Measurements from ENCODE around the gene PTBP3.

Gene PTBP3

GRCh38 chr9:112170968-112171367, 162.5 kb downstream of the PTBP3 start:
- ChIA-PET CTCF (no interaction called here), POLR2A (no interaction called here)
- TF ChIP-seq ELF4 (IDR thresholded peaks at IDR 0.05) (no peak), L3MBTL2 (conservative IDR thresholded peaks at IDR 0.05) (no peak), SUZ12 (IDR thresholded peaks at IDR 0.05) (no peak), CTBP1 (IDR thresholded peaks at IDR 0.05; ENCODE audit: borderline replicate concordance) (no peak), FOXM1 (IDR thresholded peaks at IDR 0.05; ENCODE audit: borderline replicate concordance) (no peak), TARDBP (IDR thresholded peaks at IDR 0.05) (no peak), ARNT (IDR thresholded peaks at IDR 0.05) (no peak), SP1 (IDR thresholded peaks at IDR 0.05) (no peak), LEF1 (IDR thresholded peaks at IDR 0.05; ENCODE audit: borderline replicate concordance) (no peak), BHLHE40 (IDR thresholded peaks at IDR 0.05; ENCODE audit: borderline replicate concordance) (no peak)
- DNase-seq (ENCODE audit: extremely low spot score) = no peak

- no peak for DNase-seq (ENCODE audit: extremely low spot score)
- ChIA-PET POLR2A (no interaction called here), CTCF (no interaction called here)
- TF ChIP-seq FOXA1 (IDR thresholded peaks at IDR 0.05) (no peak), ELF4 (IDR thresholded peaks at IDR 0.05) (no peak), L3MBTL2 (conservative IDR thresholded peaks at IDR 0.05) (no peak), PKNOX1 (IDR thresholded peaks at IDR 0.05) (no peak)
These were observed 163.2 kb downstream of the PTBP3 start for GRCh38 chr9:112170235-112170634.

GRCh38 chr9:112169368-112169767, 164.1 kb downstream of the PTBP3 start:
- DNase-seq (ENCODE audit: extremely low spot score) = no peak
- CTCF ChIA-PET = no interaction called here
- POLR2A ChIA-PET = no interaction called here
- no peak for TF ChIP-seq SUZ12 (IDR thresholded peaks at IDR 0.05)
- TF ChIP-seq TARDBP (IDR thresholded peaks at IDR 0.05) = no peak
- TF ChIP-seq NFRKB (IDR thresholded peaks at IDR 0.05) = no peak
- no peak for TF ChIP-seq HDGF (IDR thresholded peaks at IDR 0.05; ENCODE audit: borderline replicate concordance)
- TF ChIP-seq SP1 (IDR thresholded peaks at IDR 0.05) = no peak
- no peak for TF ChIP-seq ELF4 (IDR thresholded peaks at IDR 0.05)
- TF ChIP-seq L3MBTL2 (conservative IDR thresholded peaks at IDR 0.05) = no peak
- no peak for TF ChIP-seq PKNOX1 (IDR thresholded peaks at IDR 0.05)
- TF ChIP-seq LEF1 (IDR thresholded peaks at IDR 0.05; ENCODE audit: borderline replicate concordance) = no peak
- no peak for TF ChIP-seq FOXA1 (IDR thresholded peaks at IDR 0.05)
- TF ChIP-seq CTBP1 (IDR thresholded peaks at IDR 0.05; ENCODE audit: borderline replicate concordance) = no peak
- no peak for TF ChIP-seq ARNT (IDR thresholded peaks at IDR 0.05)
- no peak for TF ChIP-seq FOXK2 (IDR thresholded peaks at IDR 0.05)
- TF ChIP-seq FOXM1 (IDR thresholded peaks at IDR 0.05; ENCODE audit: borderline replicate concordance) = no peak
- no peak for TF ChIP-seq BHLHE40 (IDR thresholded peaks at IDR 0.05; ENCODE audit: borderline replicate concordance)
- TF ChIP-seq ZNF384 (IDR thresholded peaks at IDR 0.05) = no peak

- no peak for DNase-seq (ENCODE audit: extremely low spot score)
- TF ChIP-seq LEF1 (IDR thresholded peaks at IDR 0.05; ENCODE audit: borderline replicate concordance) (no peak), ELF4 (IDR thresholded peaks at IDR 0.05) (no peak), ARNT (IDR thresholded peaks at IDR 0.05) (no peak), CTBP1 (IDR thresholded peaks at IDR 0.05; ENCODE audit: borderline replicate concordance) (no peak)
- POLR2A ChIA-PET = no interaction called here
- CTCF ChIA-PET = no interaction called here
These were observed 165.2 kb downstream of the PTBP3 start for GRCh38 chr9:112168197-112168596.

Data from HEK293T (cell line).